HG02642 (cell line): Measurements from ENCODE around the gene RNF151.
A peak's percentile ranks its signal among the peaks of the same experiment; 100 is the strongest.
"Not testable (repeated sequence)": the region's sequence is repeated elsewhere in the genome, so short reads cannot be mapped to it uniquely, and the experiment has no call there.

Experiments used
- ATAC-seq: cut with Tn5 transposase; IDR thresholded peaks from one replicate; pipeline ENCODE4 v1.9.1; 2021; ENCODE audit warnings: mild to moderate bottlenecking; ENCODE audit not compliant: unreplicated experiment, poor library complexity

The RNF151 gene

GRCh38 chr16:1938316-1938715 lies 28.3 kb upstream of the RNF151 start:
- ATAC-seq: no peak

DNA sequence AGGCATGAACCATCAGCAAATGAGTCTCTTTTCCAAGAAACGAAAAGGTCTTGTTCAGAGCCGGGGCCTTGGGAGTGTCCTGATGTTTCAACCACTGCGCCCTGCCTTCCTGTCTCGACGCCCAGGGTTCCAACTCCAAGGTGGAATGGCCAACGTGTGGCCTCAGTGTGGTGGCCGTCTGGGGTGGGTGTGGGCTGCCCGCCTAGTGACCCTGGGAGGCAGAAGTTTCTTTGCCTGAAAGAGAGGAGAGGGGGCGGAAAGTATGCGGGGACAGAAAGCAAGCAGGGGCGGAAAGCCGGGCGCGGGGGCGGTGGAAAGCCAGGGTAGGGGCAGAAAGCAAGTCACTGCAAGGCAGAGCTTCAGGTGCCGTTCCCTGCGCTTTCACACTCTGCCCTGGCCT lies 27.7 kb upstream of the RNF151 start:
- no peak for ATAC-seq

GRCh38 chr16:1939833-1940232 lies 26.8 kb upstream of the RNF151 start:
- ATAC-seq: not testable (repeated sequence)

DNA sequence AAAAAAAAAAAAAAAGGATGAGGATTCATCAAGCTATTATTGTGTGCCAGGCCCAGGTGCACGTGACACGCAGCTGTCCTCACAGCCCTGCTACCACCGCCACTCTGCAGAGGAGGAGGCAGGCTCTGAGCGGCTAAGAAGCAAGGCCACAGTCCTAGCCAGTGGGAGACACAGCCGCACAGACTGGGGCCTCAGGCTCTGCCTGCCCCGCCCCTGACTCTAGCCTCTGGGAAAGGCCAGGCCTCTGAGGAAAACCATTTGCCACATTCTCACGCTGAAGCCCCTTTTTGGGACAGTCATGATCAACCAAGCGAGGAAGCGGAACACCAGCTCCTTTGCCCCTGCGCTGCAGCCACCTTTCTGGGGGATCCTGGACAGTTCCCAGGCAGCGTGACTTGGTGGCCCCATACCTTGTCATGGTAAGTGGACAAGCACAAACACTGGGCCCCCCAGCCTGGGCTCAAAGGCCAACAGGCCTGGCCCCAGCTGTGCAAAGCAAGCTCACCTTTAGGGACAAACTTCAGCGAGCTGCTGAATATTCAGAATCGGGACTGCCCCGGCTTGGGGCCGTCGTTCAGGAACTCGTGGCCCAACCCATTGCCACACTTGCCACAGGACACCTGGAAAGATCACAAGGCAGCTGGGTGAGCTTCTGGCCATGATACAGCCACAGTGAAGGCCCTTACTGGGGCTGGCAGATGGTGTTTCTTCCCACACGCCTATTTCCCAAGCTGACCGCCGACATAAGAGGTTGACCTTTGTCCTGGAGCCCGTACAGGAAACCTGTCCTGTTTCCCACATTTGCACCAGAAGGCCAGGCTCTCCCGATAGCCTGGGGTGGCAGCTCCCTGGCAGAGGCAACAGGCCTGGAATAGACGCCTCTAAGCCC lies 26.1 kb upstream of the RNF151 start:
- no peak for ATAC-seq

GRCh38 chr16:1941162-1942046 lies 25.3 kb upstream of the RNF151 start:
- ATAC-seq: no peak

- no peak for ATAC-seq
Observed at GRCh38 chr16:1942047-1942809, 24.4 kb upstream of the RNF151 start.

DNA sequence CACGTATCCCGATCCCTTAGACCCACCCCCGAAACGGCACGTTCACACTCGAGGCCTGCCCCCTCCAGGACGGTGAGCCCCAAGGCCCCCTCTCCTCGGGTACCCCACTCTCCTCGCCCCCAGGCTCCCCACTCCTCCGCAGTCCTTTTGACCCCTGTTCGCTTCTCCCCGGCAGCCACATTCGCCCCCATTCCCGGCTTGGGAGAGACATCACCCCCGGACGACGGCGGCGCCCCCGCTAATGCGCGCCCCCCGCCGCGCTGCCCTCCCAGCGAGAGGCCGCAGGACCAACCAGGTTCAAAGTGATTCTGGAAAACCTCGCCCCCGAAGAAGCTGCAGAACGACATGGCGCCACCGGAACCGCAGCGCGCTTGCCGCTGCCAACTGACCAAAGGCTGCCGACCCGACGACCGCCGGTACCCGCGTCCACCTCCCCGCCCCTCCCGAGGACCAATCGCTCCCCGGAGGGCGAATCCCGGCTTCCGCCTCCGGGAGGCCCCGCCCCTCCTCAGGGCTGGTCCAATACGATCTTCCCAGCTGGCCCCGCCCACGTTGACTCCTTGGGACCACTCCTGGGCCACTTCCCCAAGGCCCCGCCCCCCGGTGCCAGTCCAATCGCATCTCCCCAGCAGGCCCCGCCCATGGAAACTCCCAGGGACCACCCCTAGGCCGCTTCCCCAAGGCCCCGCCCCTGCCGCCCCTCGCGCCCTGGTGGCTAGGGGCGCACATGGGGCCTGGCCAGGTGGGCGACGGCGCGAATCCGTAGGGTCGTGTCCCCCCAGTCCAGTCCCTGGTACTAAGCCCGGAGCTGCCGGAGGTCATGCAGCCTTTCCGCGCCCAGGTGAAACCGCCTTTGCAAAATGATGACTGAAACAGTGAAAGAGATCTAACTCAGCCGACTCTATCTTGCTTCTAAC lies 23.6 kb upstream of the RNF151 start, which contains the start of gene MSRB1:
Gene MSRB1 (minus strand): TSS at position 390 of the 917 bp plus-strand sequence. CDS start 43 bp downstream, at position 347.
- ATAC-seq: peak; percentile 91

- ATAC-seq: no peak
Observed at GRCh38 chr16:1944612-1945199, 21.9 kb upstream of the RNF151 start.

GRCh38 chr16:1945559-1946391 lies 20.9 kb upstream of the RNF151 start:
- ATAC-seq: no peak

DNA sequence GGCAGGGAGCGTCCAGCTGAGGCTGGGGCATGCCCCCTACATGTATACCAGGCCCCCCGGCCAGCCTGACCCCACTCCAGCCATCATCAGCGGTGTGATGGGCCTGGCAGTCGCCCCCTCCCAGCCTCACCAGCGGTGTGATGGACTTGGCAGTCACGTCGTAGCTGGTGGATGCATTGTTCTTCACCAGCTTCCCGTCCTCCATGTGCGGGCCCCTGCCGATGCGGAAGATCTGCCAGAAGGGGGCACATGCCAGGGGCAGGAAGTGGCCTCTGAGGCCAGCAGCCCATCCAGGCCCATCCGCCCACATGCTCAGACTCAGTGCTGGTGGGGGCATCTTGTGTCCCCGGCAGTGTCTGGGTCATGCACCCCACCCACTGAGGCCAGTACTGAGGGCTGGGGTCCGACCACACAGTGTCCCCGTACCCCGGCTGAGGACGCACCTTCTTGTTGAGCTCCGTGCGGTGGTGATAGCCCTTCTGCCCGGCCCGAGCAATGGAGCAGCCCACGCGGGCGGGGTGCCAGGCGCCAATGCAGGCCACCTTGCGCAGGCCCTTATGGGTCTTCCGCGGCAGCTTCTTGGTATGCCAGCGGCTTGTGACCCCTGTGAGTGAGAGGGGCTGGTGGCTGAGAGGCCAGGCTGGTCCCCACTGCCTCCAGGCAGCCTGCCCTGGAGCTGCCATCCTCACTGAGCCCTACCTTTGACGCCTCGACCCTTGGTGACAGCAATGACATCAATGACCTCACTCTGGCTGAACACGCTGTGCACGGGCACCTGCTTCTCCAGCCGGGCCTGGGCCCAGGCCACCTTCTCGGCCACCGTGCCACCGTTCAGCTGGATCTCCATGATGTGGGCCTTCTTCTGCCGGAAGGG lies 19.9 kb upstream of the RNF151 start:
- ATAC-seq: no peak

DNA sequence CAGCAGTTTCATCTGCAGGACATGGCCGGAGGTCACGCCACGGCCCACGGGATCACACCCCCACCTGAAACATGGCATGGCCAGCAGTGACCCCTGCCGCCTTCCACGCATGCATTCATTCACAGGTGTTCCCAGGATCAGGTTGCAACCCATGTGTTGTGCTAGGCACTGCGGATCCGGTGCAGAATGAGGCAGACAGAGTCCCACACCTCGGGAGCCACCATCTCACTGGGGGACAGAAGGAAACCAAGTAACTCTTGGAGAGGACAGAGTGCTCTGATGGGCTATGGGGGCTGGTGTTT lies 19.3 kb upstream of the RNF151 start:
- ATAC-seq: no peak

DNA sequence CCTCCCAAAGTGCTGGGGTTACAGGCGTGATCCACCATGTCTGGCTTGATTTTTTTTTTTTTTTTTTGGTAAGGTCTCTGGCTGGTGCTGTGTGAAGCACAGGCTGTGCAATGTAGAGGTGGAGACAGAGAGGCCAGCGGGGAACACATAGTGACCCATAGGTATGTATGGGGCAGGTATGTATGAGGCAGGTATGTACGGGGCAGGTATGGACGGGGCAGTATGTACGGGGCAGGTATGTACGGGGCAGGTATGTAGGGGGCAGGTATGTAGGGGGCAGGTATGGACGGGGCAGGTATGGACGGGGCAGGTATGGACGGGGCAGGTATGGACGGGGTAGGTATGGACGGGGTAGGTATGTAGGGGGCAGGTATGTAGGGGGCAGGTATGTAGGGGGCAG lies 17.1 kb upstream of the RNF151 start:
- no peak for ATAC-seq

DNA sequence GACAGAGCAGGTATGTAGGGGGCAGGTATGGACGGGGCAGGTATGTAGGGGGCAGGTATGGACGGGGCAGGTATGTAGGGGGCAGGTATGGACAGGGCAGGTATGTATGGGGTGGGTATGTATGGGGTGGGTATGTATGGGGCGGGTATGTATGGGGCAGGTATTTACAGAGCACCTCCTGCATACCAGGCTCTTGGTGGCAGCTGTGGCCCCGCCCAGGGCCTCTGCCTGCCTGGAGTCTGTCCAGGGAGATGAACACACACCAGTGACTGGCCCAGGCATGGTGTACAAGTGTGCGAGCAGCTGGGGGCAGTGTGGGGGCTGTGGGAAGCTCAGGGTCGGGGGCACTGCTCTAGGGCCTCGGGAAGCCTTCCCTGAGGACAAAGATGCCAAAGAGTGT lies 16.6 kb upstream of the RNF151 start:
- ATAC-seq: no peak

DNA sequence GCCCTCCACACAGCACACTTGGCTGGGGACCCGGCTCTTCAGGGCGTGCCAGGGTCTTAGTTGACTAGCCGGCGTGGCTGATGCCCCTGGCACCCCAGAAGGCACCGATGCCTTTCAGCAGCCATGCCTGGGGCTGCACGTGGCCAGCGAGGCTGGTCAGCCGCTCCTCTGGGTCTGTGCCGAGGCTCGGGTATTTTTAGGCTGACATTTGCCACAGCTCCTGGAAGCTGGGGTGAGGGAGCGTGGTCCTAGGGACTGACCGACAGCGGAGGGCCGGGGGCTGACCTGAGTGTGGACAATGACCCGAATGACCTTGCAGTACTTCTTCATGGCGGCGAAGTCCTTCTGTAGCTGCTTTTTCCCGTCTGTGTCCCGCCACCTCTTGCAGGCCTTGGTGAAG lies 16.1 kb upstream of the RNF151 start:
- ATAC-seq: no peak

GRCh38 chr16:1953734-1954133 lies 12.9 kb upstream of the RNF151 start:
- ATAC-seq: no peak

DNA sequence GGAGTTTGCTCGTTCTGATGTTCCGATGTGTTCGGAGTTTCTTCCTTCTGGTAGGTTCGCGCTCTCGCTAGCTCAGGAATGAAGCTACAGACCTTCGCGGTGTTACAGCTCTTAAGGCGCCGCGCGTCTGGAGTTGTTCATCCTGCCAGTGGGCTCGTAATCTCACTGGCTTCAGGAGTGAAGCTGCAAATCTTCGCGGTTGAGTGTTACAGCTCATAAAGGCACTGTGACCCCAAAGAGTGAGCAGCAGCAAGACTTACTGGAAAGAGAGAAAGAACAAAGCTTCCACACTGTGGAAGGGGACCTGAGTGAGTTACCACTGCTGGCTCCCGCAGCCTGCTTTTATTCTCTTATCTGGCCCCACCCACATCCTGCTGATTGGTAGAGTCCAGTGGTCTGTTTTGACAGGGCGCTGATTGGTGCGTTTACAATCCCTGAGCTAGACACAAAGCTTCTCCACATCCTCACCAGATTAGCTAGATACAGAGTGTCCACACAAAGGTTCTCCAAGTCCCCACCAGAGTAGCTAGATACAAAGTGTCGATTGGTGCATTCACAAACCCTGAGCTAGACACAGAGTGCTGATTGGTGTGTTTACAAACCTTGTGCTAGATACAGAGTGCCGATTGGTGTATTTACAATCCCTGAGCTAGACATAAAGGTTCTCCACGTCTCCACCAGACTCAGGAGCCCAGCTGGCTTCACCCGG lies 9.1 kb upstream of the RNF151 start:
- not testable (repeated sequence) for ATAC-seq

DNA sequence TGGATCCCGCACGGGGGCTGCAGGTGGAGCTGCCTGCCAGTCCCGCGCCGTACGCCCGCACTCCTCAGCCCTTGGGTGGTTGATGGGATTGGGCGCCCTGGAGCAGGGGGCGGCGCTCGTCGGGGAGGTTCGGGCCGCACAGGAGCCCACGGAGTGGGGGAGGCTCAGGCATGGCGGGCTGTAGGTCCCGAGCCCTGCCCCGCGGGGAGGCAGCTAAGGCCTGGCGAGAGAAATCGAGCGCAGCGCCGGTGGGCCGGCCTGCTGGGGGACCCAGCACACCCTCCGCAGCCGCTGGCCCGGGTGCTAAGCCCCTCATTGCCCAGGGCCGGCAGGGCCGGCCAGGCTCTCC lies 8.5 kb upstream of the RNF151 start:
- not testable (repeated sequence) for ATAC-seq
